HCT116 (cell line): ENCODE measurements around the gene RASL12. TPM values are rescaled to one million over a fixed set of nuclear protein-coding genes. Genes with fewer than 3 reads are reported as not detected.

Experiments used
- ATAC-seq: fragments of 200-7000 bp; cut with Tn5 transposase; 2 replicates; pipeline ENCODE4 v1.9.1; 2020; ENCODE audit warnings: mild to moderate bottlenecking, moderate library complexity
- BruUV-seq: library from RNA; stranded (reverse); fragments of 400-500 nt; replicated peaks from 2 replicates; lab custom pipeline; 2021; lab: Mats Ljungman, UMichigan
- CTCF ChIA-PET: fragments of 300-600 bp; sonication (Branson Sonifier 250); formaldehyde crosslinking; loops from one replicate; lab custom pipeline; 2021; ENCODE audit warnings: antibody characterized with exemption; lab: Charles Lee
- POLR2A ChIA-PET: fragments of 300-600, 350-600 bp; sonication (Branson Sonifier 250); formaldehyde crosslinking; loops from one replicate; lab custom pipeline; 2021; ENCODE audit warnings: antibody characterized with exemption; lab: Charles Lee
- RAD21 ChIA-PET, 2 experiments: fragments of 300-600 bp; sonication (Branson Sonifier 250); formaldehyde crosslinking; loops; one replicate each; lab custom pipeline; 2023; ENCODE audit warnings: low total read pairs in 2 of 2; ENCODE audit not compliant: uncharacterized antibody in 2 of 2, unreplicated experiment in 2 of 2, low non-redundant PET in 1 of 2; lab: Charles Lee
- DNase-seq: peaks from one replicate; pipeline ENCODE4 v3.0.0-alpha.2; 2010; ENCODE audit warnings: low read depth, low spot score
- H2AFZ ChIP-seq: fragments of 200-600 bp; shearing (Covaris generic), sonication (generic); 2 replicates; pipeline ENCODE4 v1.6.1; 2017; ENCODE audit warnings: low read depth, mixed run types, mixed read lengths, antibody characterized with exemption, low read length; ENCODE audit not compliant: poor library complexity, severe bottlenecking
- H3K27ac ChIP-seq: 2 replicates; pipeline ENCODE4 v1.5.1; 2012; ENCODE audit warnings: low read depth, low read length
- H3K27me3 ChIP-seq: fragments of 200-600 bp; sonication (generic); 2 replicates; pipeline ENCODE4 v1.6.1; 2016; ENCODE audit warnings: mixed run types, low read length, mixed read lengths; ENCODE audit not compliant: insufficient read depth
- H3K36me3 ChIP-seq, 2 experiments: fragments of 200-500 bp in 1 of 2; fragments of 200-600 bp in 1 of 2; sonication (Bioruptor generic) in 1 of 2; sonication (generic) in 1 of 2; 2 replicates each; pipeline versions ENCODE4 v1.5.1 to v1.6.1; 2014 to 2016; ENCODE audit warnings: low read length in 2 of 2, inconsistent platforms in 1 of 2, mixed read lengths in 1 of 2, mixed run types in 1 of 2; ENCODE audit not compliant: insufficient read depth in 2 of 2, control insufficient read depth in 1 of 2
- H3K4me1 ChIP-seq, 2 experiments: fragments of 200-600 bp in 1 of 2; sonication (generic) in 1 of 2; 2 replicates each; pipeline versions ENCODE4 v1.5.1 to v1.6.1; 2012 to 2017; ENCODE audit warnings: low read length in 2 of 2, inconsistent platforms in 1 of 2, mild to moderate bottlenecking in 1 of 2, mixed read lengths in 1 of 2, mixed run types in 1 of 2, moderate library complexity in 1 of 2; ENCODE audit not compliant: insufficient read depth in 2 of 2, control insufficient read depth in 1 of 2
- H3K4me2 ChIP-seq: fragments of 200-600 bp; sonication (generic); 2 replicates; pipeline ENCODE4 v1.6.1; 2017; ENCODE audit warnings: mixed run types, low read length, mixed read lengths
- H3K4me3 ChIP-seq, 2 experiments: fragments of 200-600 bp in 1 of 2; sonication (generic) in 1 of 2; replicated peaks in 1 of 2; 2 replicates each; pipeline ENCODE4 v1.5.1; 2011 to 2016; ENCODE audit warnings: low read length in 2 of 2, control low read depth in 1 of 2, low read depth in 1 of 2, mild to moderate bottlenecking in 1 of 2, mixed read lengths in 1 of 2, mixed run types in 1 of 2
- H3K79me2 ChIP-seq: fragments of 200-600 bp; sonication (generic); 2 replicates; pipeline ENCODE4 v1.6.1; 2017; ENCODE audit warnings: mild to moderate bottlenecking, mixed run types, low read length, moderate library complexity, mixed read lengths; ENCODE audit not compliant: insufficient read depth
- H3K9ac ChIP-seq: fragments of 200-600 bp; sonication (generic); 2 replicates; pipeline ENCODE4 v1.6.1; 2016; ENCODE audit warnings: low read length, mixed read lengths
- H3K9me2 ChIP-seq: fragments of 200-600 bp; sonication (generic), shearing (Covaris generic); 2 replicates; pipeline ENCODE4 v1.6.1; 2017; ENCODE audit warnings: mixed run types, mild to moderate bottlenecking, moderate library complexity; ENCODE audit not compliant: insufficient read depth
- H3K9me3 ChIP-seq, 2 experiments: fragments of 200-500 bp in 1 of 2; fragments of 200-600 bp in 1 of 2; sonication (Bioruptor generic) in 1 of 2; sonication (generic) in 1 of 2; 2 replicates each; pipeline ENCODE4 v1.6.1; 2014 to 2017; ENCODE audit warnings: low read length in 2 of 2, mixed read lengths in 2 of 2, inconsistent platforms in 1 of 2, low read depth in 1 of 2, mild to moderate bottlenecking in 1 of 2, mixed run types in 1 of 2, moderate library complexity in 1 of 2; ENCODE audit not compliant: control insufficient read depth in 1 of 2, insufficient read depth in 1 of 2
- H4K20me1 ChIP-seq: fragments of 200-600 bp; sonication (generic), shearing (Covaris generic); 2 replicates; pipeline ENCODE4 v1.6.1; 2017; ENCODE audit warnings: mixed run types, mild to moderate bottlenecking, moderate library complexity; ENCODE audit not compliant: insufficient read depth
- CBX3 ChIP-seq: IDR thresholded peaks from 2 replicates; pipeline ENCODE4 v1.6.1; 2012; ENCODE audit warnings: low read depth
- CEBPB ChIP-seq: IDR thresholded peaks from 2 replicates; pipeline ENCODE4 v1.6.1; 2012; ENCODE audit warnings: low read depth
- EGR1 ChIP-seq: IDR thresholded peaks from 2 replicates; pipeline ENCODE4 v1.6.1; 2012; ENCODE audit warnings: low read depth
- ELF1 ChIP-seq: IDR thresholded peaks from 2 replicates; pipeline ENCODE4 v1.6.1; 2012; ENCODE audit warnings: low read depth, borderline replicate concordance
- FOSL1 ChIP-seq: IDR thresholded peaks from 2 replicates; pipeline ENCODE4 v1.6.1; 2012; ENCODE audit warnings: low read depth
- JUND ChIP-seq: IDR thresholded peaks from 2 replicates; pipeline ENCODE4 v1.6.1; 2012
- RAD21 ChIP-seq: IDR thresholded peaks from 2 replicates; pipeline ENCODE4 v1.6.1; 2012; ENCODE audit warnings: low read depth, mild to moderate bottlenecking
- SIN3A ChIP-seq: IDR thresholded peaks from 2 replicates; pipeline ENCODE4 v1.6.1; 2012; ENCODE audit warnings: low read depth
- SRF ChIP-seq: IDR thresholded peaks from 2 replicates; pipeline ENCODE4 v1.6.1; 2012; ENCODE audit warnings: low read depth
- TCF7L2 ChIP-seq: IDR thresholded peaks from 2 replicates; pipeline ENCODE4 v1.7.0; 2011; ENCODE audit warnings: borderline replicate concordance, inconsistent platforms; ENCODE audit not compliant: insufficient read depth, insufficient read length; ENCODE audit errors: extremely low read depth
- ZNF274 ChIP-seq: fragments of 200-500 bp; sonication (Bioruptor generic); IDR thresholded peaks from 2 replicates; pipeline ENCODE4 v1.6.1; 2014; ENCODE audit warnings: mild to moderate bottlenecking, low read depth, low read length, inconsistent platforms
- intact Hi-C: fragments of 100-400 bp; cut with micrococcal nuclease; formaldehyde crosslinking; loops from 2 replicates; pipeline ENCODE4 v1.10.0; 2022
- total RNA-seq: library from RNA; stranded (reverse); gene quantifications from one replicate; pipeline ENCODE4 v1.2.1, GENCODE V29; 2021; ENCODE audit not compliant: unreplicated experiment
- TF ChIP-seq, protein P1 (sequence below): IDR thresholded peaks from 2 replicates; pipeline ENCODE4 v1.6.1; 2011; ENCODE audit warnings: mild to moderate bottlenecking, low read length, moderate library complexity; ENCODE audit not compliant: insufficient replicate concordance; ENCODE audit errors: extremely low read depth
- TF ChIP-seq, protein P2 (sequence below): IDR thresholded peaks from 2 replicates; pipeline ENCODE4 v1.6.1; 2012

Gene RASL12
- total RNA-seq, 1 experiment from 2014 or later, result 0.25 TPM

DNA sequence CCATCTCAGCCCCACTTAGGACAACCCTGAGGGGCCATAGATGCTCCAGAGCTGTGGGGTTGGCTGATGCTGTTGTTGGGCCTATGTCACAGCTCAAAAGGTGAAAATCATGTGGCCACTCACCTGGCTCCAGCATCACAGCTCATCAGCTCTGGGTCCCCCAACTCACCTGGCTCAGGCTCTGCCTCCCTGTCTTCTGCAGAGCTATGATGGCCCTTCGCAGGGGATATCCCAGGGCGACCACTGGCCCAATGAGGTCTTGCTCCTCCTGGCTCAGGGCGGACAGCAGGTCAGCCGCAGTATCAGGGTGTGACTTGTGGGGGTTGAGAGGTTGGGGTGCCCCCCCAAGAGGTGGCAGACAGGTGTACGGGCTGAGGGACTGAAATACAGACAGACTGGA is 31.5 kb upstream of the RASL12 start (continued):
- TF ChIP-seq CEBPB, result no peak
- TF ChIP-seq FOSL1, result no peak
- TF ChIP-seq SIN3A, result no peak
- TF ChIP-seq TCF7L2, result no peak
- no peak for TF ChIP-seq RAD21
- TF ChIP-seq EGR1, result no peak
- TF ChIP-seq SRF, result no peak
- no peak for TF ChIP-seq CBX3

DNA sequence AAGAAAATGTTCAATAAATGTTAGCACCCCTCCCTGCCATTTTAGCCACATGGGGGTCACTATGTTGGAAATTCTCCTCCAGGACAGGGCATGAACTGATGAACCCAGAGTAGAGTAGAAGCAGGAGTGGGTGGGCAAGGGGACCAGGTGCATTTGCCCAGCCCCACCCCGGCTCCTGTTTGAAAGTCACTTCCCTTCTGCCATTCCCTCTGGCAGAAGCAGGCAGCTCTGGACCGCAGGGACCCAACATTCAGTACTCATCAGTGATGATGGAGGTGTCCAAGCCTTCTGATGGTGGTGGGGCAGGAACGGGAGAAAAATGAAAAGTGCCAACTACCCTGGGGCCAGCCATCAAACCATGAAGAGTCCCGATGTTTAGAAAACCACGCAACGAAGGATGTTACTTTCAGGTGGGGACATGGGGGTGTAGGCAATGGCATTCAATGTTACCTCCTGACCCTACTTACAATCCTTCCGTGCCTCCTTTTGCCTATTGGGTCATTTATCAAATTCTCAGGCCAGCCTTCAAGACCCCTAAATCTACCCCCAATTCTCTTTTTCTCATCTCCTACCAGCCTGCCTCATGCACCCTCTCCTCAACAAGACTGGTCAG is 30.0 kb upstream of the RASL12 start:
- intact Hi-C loops, result no loop called here
- DNase-seq, result no peak
- H3K9me3 ChIP-seq, result no peaks in the 10 kb centered on the region
- ChIA-PET POLR2A (no interaction called here), CTCF (no interaction called here), RAD21 (no interaction called here)
- H3K4me1 ChIP-seq, result no peaks in the 10 kb centered on the region
- H3K79me2 ChIP-seq, result no peaks in the 10 kb centered on the region
- H3K4me2 ChIP-seq, result no peak overlapping the region
- H2AFZ ChIP-seq, result no peak overlapping the region
- no peaks in the 10 kb centered on the region for H4K20me1 ChIP-seq
- BruUV-seq, result no TSS peak
- ATAC-seq, result no peak
- H3K36me3 ChIP-seq, result peaks cover 6% of the 10 kb centered on the region in 2 experiments; a peak in 3 of 4 replicates
- no peaks in the 10 kb centered on the region for H3K9me2 ChIP-seq
- no peak overlapping the region for H3K27ac ChIP-seq
- H3K4me3 ChIP-seq, result no peak overlapping the region
- no peaks in the 10 kb centered on the region for H3K27me3 ChIP-seq
- no peak overlapping the region for H3K9ac ChIP-seq
- no peak for TF ChIP-seq ELF1
- no peak for TF ChIP-seq CBX3
- no peak for TF ChIP-seq JUND
- no peak for TF ChIP-seq TCF7L2
- TF ChIP-seq, protein P1, sequence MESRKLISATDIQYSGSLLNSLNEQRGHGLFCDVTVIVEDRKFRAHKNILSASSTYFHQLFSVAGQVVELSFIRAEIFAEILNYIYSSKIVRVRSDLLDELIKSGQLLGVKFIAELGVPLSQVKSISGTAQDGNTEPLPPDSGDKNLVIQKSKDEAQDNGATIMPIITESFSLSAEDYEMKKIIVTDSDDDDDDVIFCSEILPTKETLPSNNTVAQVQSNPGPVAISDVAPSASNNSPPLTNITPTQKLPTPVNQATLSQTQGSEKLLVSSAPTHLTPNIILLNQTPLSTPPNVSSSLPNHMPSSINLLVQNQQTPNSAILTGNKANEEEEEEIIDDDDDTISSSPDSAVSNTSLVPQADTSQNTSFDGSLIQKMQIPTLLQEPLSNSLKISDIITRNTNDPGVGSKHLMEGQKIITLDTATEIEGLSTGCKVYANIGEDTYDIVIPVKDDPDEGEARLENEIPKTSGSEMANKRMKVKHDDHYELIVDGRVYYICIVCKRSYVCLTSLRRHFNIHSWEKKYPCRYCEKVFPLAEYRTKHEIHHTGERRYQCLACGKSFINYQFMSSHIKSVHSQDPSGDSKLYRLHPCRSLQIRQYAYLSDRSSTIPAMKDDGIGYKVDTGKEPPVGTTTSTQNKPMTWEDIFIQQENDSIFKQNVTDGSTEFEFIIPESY, result no peak
- no peak for TF ChIP-seq ZNF274
- TF ChIP-seq, protein P2, sequence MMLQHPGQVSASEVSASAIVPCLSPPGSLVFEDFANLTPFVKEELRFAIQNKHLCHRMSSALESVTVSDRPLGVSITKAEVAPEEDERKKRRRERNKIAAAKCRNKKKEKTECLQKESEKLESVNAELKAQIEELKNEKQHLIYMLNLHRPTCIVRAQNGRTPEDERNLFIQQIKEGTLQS, result no peak
